ENCODE results near the gene ZNF74. TPM values are rescaled to one million over a fixed set of nuclear protein-coding genes. Genes with fewer than 3 reads are reported as not detected.

ZNF74 gene
- total RNA-seq, 1 donor from 2014 or later: 10.7 TPM

- DNase-seq: no peak
- H3K27me3 ChIP-seq: no peaks in the 10 kb centered on the region
- H3K36me3 ChIP-seq: peaks cover 42% of the 10 kb centered on the region
- intact Hi-C loops (cut with DNase I): no loop called here
- TF ChIP-seq CTCF (IDR thresholded peaks at IDR 0.05): no peak
- H3K4me1 ChIP-seq: no peaks in the 10 kb centered on the region
- no peak overlapping the region for H3K4me3 ChIP-seq
- H3K9me3 ChIP-seq: no peaks in the 10 kb centered on the region
- no peak for ATAC-seq
- H3K27ac ChIP-seq: no peak overlapping the region
Observed at GRCh38 chr22:20403779-20404140, 9.8 kb downstream of the ZNF74 start.

GRCh38 chr22:20404881-20405280, 10.9 kb downstream of the ZNF74 start:
- ATAC-seq: no peak
- peaks cover 42% of the 10 kb centered on the region for H3K36me3 ChIP-seq
- intact Hi-C loops (cut with DNase I): no loop called here
- no peak for DNase-seq
- TF ChIP-seq CTCF (IDR thresholded peaks at IDR 0.05): no peak
- no peak overlapping the region for H3K27ac ChIP-seq
- no peaks in the 10 kb centered on the region for H3K9me3 ChIP-seq
- H3K4me1 ChIP-seq: no peaks in the 10 kb centered on the region
- no peak overlapping the region for H3K4me3 ChIP-seq
- H3K27me3 ChIP-seq: no peaks in the 10 kb centered on the region

GRCh38 chr22:20405291-20405930, 11.5 kb downstream of the ZNF74 start:
- Histone ChIP-seq H3K27me3 (no peaks in the 10 kb centered on the region), H3K9me3 (no peaks in the 10 kb centered on the region), H3K4me3 (no peak overlapping the region), H3K4me1 (no peaks in the 10 kb centered on the region), H3K36me3 (peaks cover 42% of the 10 kb centered on the region), H3K27ac (no peak overlapping the region)
- intact Hi-C loops (cut with DNase I): no loop called here
- no peak for TF ChIP-seq CTCF (IDR thresholded peaks at IDR 0.05)
- no peak for ATAC-seq
- peak; percentile 58 for DNase-seq

- no peaks in the 10 kb centered on the region for H3K9me3 ChIP-seq
- H3K4me1 ChIP-seq: no peaks in the 10 kb centered on the region
- peaks cover 38% of the 10 kb centered on the region for H3K36me3 ChIP-seq
- DNase-seq (peak; percentile 58), ATAC-seq (no peak)
- H3K27me3 ChIP-seq: no peaks in the 10 kb centered on the region
- no peak for TF ChIP-seq CTCF (IDR thresholded peaks at IDR 0.05)
- intact Hi-C loops (cut with DNase I): no loop called here
- no peak overlapping the region for H3K4me3 ChIP-seq
- H3K27ac ChIP-seq: no peak overlapping the region
Observed at GRCh38 chr22:20405931-20406685, 12.2 kb downstream of the ZNF74 start.

DNA sequence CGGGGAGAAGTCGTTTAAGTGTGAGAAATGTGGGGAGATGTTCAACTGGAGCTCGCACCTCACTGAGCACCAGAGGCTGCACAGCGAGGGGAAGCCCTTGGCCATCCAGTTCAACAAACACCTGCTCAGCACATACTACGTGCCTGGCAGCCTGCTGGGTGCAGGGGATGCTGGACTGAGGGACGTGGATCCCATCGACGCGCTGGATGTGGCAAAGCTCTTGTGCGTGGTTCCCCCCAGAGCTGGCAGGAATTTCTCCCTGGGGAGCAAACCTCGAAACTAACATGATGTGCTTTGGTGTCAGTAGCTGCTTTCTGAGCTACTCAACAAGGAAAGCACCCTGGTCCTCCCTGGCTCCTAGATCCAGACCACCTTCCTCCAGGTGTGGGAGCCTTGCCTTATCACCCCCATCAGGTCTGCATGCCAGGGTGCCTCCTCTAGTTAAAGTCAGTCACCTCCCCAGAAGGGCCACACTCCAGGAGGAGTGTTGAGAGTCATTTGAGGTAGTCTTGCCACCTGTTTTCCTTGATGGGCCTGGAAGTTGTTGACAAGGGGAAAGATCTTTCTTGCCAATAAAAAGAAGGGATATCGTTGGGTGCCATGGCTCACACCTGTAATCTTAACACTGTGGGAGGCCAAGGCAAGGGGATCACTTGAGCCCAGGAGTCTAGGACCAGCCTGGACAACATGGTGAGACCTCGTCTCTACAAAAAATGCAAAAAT, 12.9 kb downstream of the ZNF74 start:
- no peak for TF ChIP-seq CTCF (IDR thresholded peaks at IDR 0.05)
- Histone ChIP-seq H3K36me3 (peaks cover 34% of the 10 kb centered on the region), H3K9me3 (no peaks in the 10 kb centered on the region), H3K27me3 (no peaks in the 10 kb centered on the region), H3K27ac (no peak overlapping the region), H3K4me1 (no peaks in the 10 kb centered on the region), H3K4me3 (no peak overlapping the region)
- intact Hi-C loops (cut with DNase I): no loop called here
- DNase-seq (peak; percentile 52), ATAC-seq (no peak)

All from upper lobe of right lung (tissue), 1 donor.